Spleen (tissue), 7 donors: Measurements from ENCODE around the gene FRYL.
"Not testable (repeated sequence)": the region's sequence is repeated elsewhere in the genome, so short reads cannot be mapped to it uniquely, and the experiment has no call there.

Experiments
- CTCF ChIP-seq, 11 experiments: fragments of 200-600 bp in 7 of 11; fragments of 450-650 bp in 4 of 11; sonication (generic) in 4 of 11; IDR thresholded peaks in 8 of 11; conservative IDR thresholded peaks in 3 of 11; 1 replicate in 7 of 11; 2 replicates in 4 of 11; pipeline versions ENCODE4 v1.4.0 to v1.8.0; 2016 to 2021; ENCODE audit warnings: antibody characterized with exemption in 11 of 11, inconsistent platforms in 4 of 11, mild to moderate bottlenecking in 1 of 11
- POLR2A ChIP-seq, 3 donors: fragments of 450-650 bp; IDR thresholded peaks; one replicate each; pipeline ENCODE4 v1.5.1; 2017; ENCODE audit warnings: antibody characterized with exemption in 3 of 3, mild to moderate bottlenecking in 1 of 3
- POLR2AphosphoS5 ChIP-seq, 3 donors: sonication (generic); formaldehyde crosslinking; IDR thresholded peaks; one replicate each; pipeline ENCODE4 v1.5.1; 2017; ENCODE audit warnings: antibody characterized with exemption in 3 of 3
- donor health status: DM: no; HTN: no; CAD: no; lungs with moderate emphysema.
- donor health status: DM: no; HTN: no; CAD: no.
- donor health status: DM: no; HTN: no; CAD: no.

GRCh38 chr4:48728906-48729496 is 51.1 kb downstream of the FRYL start:
- TF ChIP-seq POLR2AphosphoS5 (IDR thresholded peaks at IDR 0.05): peak in 2 of 3 donors; percentile 19 to 33
- not testable (repeated sequence) for TF ChIP-seq CTCF (IDR thresholded peaks at IDR 0.05 in 8 of 11, conservative IDR thresholded peaks at IDR 0.05 in 3 of 11); POLR2A (IDR thresholded peaks at IDR 0.05)
